Kidney epithelial cell (primary cell): Measurements from ENCODE around the gene TMEM156. TPM values are rescaled to one million over a fixed set of nuclear protein-coding genes. Genes with fewer than 3 reads are reported as not detected.

Source experiments
- DNase-seq: peaks from one replicate; pipeline ENCODE4 v3.0.0-alpha.2; 2010; ENCODE audit warnings: low read depth
- H3K27me3 ChIP-seq: 2 replicates; pipeline ENCODE4 v1.6.0; 2011; ENCODE audit warnings: low read length; ENCODE audit not compliant: control insufficient read depth, insufficient read depth
- H3K36me3 ChIP-seq: 2 replicates; pipeline ENCODE4 v1.5.1; 2011; ENCODE audit warnings: low read length; ENCODE audit not compliant: control insufficient read depth, insufficient read depth
- H3K4me3 ChIP-seq: 2 replicates; pipeline ENCODE4 v1.5.1; 2011; ENCODE audit warnings: low read depth, mild to moderate bottlenecking, control low read depth, low read length
- CTCF ChIP-seq: IDR thresholded peaks from 2 replicates; pipeline ENCODE4 v1.5.1; 2011; ENCODE audit warnings: mild to moderate bottlenecking, moderate library complexity, low read length, control low read depth, inconsistent platforms; ENCODE audit not compliant: insufficient read depth, poor library complexity, severe bottlenecking
- total RNA-seq: library from RNA; depleted of rRNA; stranded (reverse); fragments of >200 nt; gene quantifications from 2 replicates; pipeline ENCODE4 v1.2.3, GENCODE V29; 2015

TMEM156 gene
- 2.0 and 5.2 TPM in 2 replicates for total RNA-seq

GRCh38 chr4:39032218-39033085 lies at the start of gene TMEM156:
Gene TMEM156 (minus strand): TSS chr4:39032409. CDS start chr4:39032313, 96 bp downstream.
- TF ChIP-seq CTCF: no peak
- no peaks in the 10 kb centered on the region for H3K36me3 ChIP-seq
- DNase-seq: no peak
- no peak within 1 kb of the TSS for H3K4me3 ChIP-seq
- no peaks in the 10 kb centered on the region for H3K27me3 ChIP-seq

GRCh38 chr4:39078829-39079228 lies 46.6 kb upstream of the TMEM156 start:
- H3K27me3 ChIP-seq: no peaks in the 10 kb centered on the region

GRCh38 chr4:39068907-39069306 lies 36.7 kb upstream of the TMEM156 start:
- no peak overlapping the region for H3K4me3 ChIP-seq
- no peak for TF ChIP-seq CTCF
- no peaks in the 10 kb centered on the region for H3K36me3 ChIP-seq
- no peak for DNase-seq
- H3K27me3 ChIP-seq: no peaks in the 10 kb centered on the region

More at GRCh38 chr4:39078829-39079228, 46.6 kb upstream of the TMEM156 start:
- no peaks in the 10 kb centered on the region for H3K36me3 ChIP-seq
- DNase-seq: no peak
- TF ChIP-seq CTCF: no peak
- no peak overlapping the region for H3K4me3 ChIP-seq

- DNase-seq: no peak
- no peak for TF ChIP-seq CTCF
These were observed 35.2 kb upstream of the TMEM156 start for GRCh38 chr4:39067451-39067850.

GRCh38 chr4:39067031-39067430 lies 34.8 kb upstream of the TMEM156 start:
- no peak for TF ChIP-seq CTCF
- Histone ChIP-seq H3K36me3 (no peaks in the 10 kb centered on the region), H3K27me3 (no peaks in the 10 kb centered on the region), H3K4me3 (no peak overlapping the region)
- no peak for DNase-seq

More at GRCh38 chr4:39067451-39067850, 35.2 kb upstream of the TMEM156 start:
- no peaks in the 10 kb centered on the region for H3K27me3 ChIP-seq
- no peak overlapping the region for H3K4me3 ChIP-seq
- no peaks in the 10 kb centered on the region for H3K36me3 ChIP-seq

GRCh38 chr4:39066371-39066770 lies 34.2 kb upstream of the TMEM156 start:
- no peaks in the 10 kb centered on the region for H3K27me3 ChIP-seq
- TF ChIP-seq CTCF: no peak
- H3K36me3 ChIP-seq: no peaks in the 10 kb centered on the region
- DNase-seq: no peak
- no peak overlapping the region for H3K4me3 ChIP-seq
